Effector memory CD4-positive, alpha-beta T cell (primary cell): Measurements from ENCODE around the gene LCN12.

Experiments
- DNase-seq, 3 donors: peaks; one replicate each; pipeline ENCODE4 v3.0.0-alpha.2; 2020
- H3K27ac ChIP-seq: 2 replicates; pipeline ENCODE4 v1.7.0; 2013; ENCODE audit warnings: mild to moderate bottlenecking, low read length, moderate library complexity; ENCODE audit not compliant: insufficient read depth, poor library complexity, severe bottlenecking
- H3K27me3 ChIP-seq: replicated peaks from 2 replicates; pipeline ENCODE4 v1.7.0; 2013; ENCODE audit warnings: mild to moderate bottlenecking, low read length; ENCODE audit not compliant: insufficient read depth, control insufficient read depth, poor library complexity, severe bottlenecking
- H3K36me3 ChIP-seq: 2 replicates; pipeline ENCODE4 v1.7.0; 2013; ENCODE audit warnings: mild to moderate bottlenecking, low read length, moderate library complexity; ENCODE audit not compliant: control insufficient read depth, insufficient read depth
- H3K4me1 ChIP-seq: 2 replicates; pipeline ENCODE4 v1.7.0; 2013; ENCODE audit warnings: low read length, mild to moderate bottlenecking; ENCODE audit not compliant: control insufficient read depth, insufficient read depth, poor library complexity, severe bottlenecking
- H3K4me3 ChIP-seq: 2 replicates; pipeline ENCODE4 v1.7.0; 2013; ENCODE audit warnings: low read length, low read depth, mild to moderate bottlenecking; ENCODE audit not compliant: insufficient read depth, poor library complexity, severe bottlenecking
- H3K9me3 ChIP-seq: 2 replicates; pipeline ENCODE4 v1.7.0; 2013; ENCODE audit warnings: mild to moderate bottlenecking, low read length, moderate library complexity; ENCODE audit not compliant: control insufficient read depth

The LCN12 gene

GRCh38 chr9:136980669-136981478 lies 28.8 kb downstream of the LCN12 start:
- no peak for DNase-seq
- Histone ChIP-seq H3K27ac (no peak overlapping the region), H3K27me3 (peaks cover 17% of the 10 kb centered on the region), H3K9me3 (no peaks in the 10 kb centered on the region), H3K36me3 (no peaks in the 10 kb centered on the region), H3K4me3 (no peak overlapping the region), H3K4me1 (peaks cover 22% of the 10 kb centered on the region)

GRCh38 chr9:136981588-136982231 lies 29.6 kb downstream of the LCN12 start:
- no peak overlapping the region for H3K27ac ChIP-seq

GRCh38 chr9:136982232-136983051 lies 30.4 kb downstream of the LCN12 start, which contains the start of gene LCNL1:
Gene LCNL1, plus strand, starts transcription at chr9:136982993. Its CDS starts 594 bp downstream, at chr9:136983587.
- peaks cover 20% of the 10 kb centered on the region for H3K27me3 ChIP-seq

More at GRCh38 chr9:136981588-136982231, 29.6 kb downstream of the LCN12 start:
- H3K27me3 ChIP-seq: peaks cover 20% of the 10 kb centered on the region
- no peak for DNase-seq
- H3K9me3 ChIP-seq: no peaks in the 10 kb centered on the region
- peaks cover 15% of the 10 kb centered on the region for H3K4me1 ChIP-seq
- H3K4me3 ChIP-seq: no peak overlapping the region
- no peaks in the 10 kb centered on the region for H3K36me3 ChIP-seq

DNA sequence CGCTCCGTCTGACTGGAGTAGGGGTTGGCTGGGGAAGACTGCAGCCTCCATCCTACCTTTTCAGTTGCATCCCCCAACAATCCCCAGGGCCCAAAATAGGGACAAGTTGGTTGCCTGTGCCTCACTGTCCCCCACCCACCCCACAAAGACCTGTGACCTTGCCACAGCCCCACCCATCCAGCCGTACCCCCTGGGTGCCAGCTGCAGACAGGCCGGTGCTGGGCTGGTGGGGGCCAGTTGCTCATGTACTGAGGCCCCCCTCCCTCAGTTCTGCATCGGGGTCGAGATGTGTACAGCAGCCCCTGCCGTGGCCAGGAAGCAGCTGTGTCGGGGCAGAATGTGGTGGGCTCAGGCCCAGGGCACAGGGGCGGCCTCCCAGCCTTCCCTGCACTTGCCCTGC lies 31.1 kb downstream of the LCN12 start:
- no peak overlapping the region for H3K27ac ChIP-seq
- no peaks in the 10 kb centered on the region for H3K36me3 ChIP-seq
- no peak overlapping the region for H3K4me3 ChIP-seq
- H3K4me1 ChIP-seq: peaks cover 7% of the 10 kb centered on the region
- DNase-seq: no peak
- no peaks in the 10 kb centered on the region for H3K9me3 ChIP-seq
- H3K27me3 ChIP-seq: peaks cover 20% of the 10 kb centered on the region

More at GRCh38 chr9:136982232-136983051, 30.4 kb downstream of the LCN12 start, which contains the start of gene LCNL1:
- Histone ChIP-seq H3K4me3 (no peak within 1 kb of the TSS), H3K4me1 (peaks cover 11% of the 10 kb centered on the region), H3K36me3 (no peaks in the 10 kb centered on the region), H3K9me3 (no peaks in the 10 kb centered on the region), H3K27ac (no peak within 1 kb of the TSS)
- no peak for DNase-seq

DNA sequence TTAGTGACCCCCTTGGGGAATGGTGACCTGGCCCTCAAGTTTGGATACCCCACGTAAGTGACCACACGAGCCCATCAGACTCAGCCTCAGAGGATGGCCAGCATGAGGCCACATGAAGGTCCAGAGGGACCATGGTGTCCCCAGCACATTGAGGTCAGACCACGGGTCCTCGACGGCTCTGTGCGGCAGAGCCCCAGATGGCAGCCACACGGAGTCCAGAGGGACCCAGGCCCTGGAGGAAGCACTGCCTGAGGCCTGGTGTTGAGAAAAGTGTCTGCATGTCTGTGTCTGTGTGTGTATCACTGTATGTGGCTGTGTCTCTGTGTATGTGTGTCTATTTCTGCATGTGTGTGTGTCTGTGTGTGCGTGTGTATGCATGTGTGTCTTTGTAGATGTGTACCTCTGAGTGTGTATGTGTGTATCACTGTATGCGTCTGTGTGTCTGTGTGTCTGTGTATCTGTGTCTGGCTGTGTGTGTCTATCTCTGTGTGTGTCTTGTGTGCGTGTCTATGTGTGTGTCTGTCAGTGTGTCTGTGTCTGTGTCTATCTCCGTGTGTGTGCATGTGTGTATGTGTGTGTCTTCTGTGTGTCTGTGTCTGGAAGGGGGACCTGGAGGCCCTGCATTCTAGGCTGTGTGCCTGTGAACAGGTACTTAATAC lies 31.7 kb downstream of the LCN12 start:
- Histone ChIP-seq H3K27ac (no peak overlapping the region), H3K4me1 (peaks cover 7% of the 10 kb centered on the region), H3K27me3 (peaks cover 20% of the 10 kb centered on the region), H3K36me3 (no peaks in the 10 kb centered on the region), H3K9me3 (no peaks in the 10 kb centered on the region), H3K4me3 (no peak overlapping the region)
- no peak for DNase-seq

DNA sequence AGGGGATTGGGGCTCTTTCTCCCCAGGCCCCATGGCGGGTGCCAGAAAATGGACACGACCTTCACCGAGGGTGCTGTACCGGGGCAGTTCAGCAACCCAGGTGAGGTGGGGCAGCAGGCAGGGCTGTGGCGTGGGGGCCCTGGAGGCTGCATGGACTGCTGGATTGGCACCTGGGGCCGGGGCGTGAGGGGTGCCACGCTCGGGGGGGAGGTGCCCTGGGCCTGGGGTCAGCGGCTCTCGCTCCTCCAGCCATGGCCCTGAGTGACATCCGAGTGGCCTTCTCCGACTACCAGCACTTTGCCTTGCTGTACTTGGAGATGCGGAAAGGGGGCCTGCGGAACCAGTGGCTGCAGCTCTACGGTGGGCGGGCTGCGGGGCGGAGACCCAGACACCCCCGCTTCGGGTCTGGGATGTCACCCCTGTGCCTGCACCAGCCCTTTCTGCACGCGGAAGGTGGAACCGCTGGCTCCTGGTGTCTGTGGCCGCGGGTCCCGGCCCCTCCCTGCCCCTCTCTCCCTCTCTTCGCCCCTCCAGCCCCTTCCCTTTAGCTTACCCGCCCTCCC lies 32.5 kb downstream of the LCN12 start:
- peaks cover 20% of the 10 kb centered on the region for H3K27me3 ChIP-seq

GRCh38 chr9:136985027-136985602 lies 33.0 kb downstream of the LCN12 start:
- Histone ChIP-seq H3K4me1 (peaks cover 7% of the 10 kb centered on the region), H3K36me3 (no peaks in the 10 kb centered on the region), H3K4me3 (no peak overlapping the region), H3K27ac (no peak overlapping the region), H3K27me3 (peaks cover 20% of the 10 kb centered on the region), H3K9me3 (no peaks in the 10 kb centered on the region)
- DNase-seq: no peak

More for the DNA sequence above, 32.5 kb downstream of the LCN12 start:
- peaks cover 7% of the 10 kb centered on the region for H3K4me1 ChIP-seq
- H3K27ac ChIP-seq: no peak overlapping the region
- DNase-seq: no peak
- no peaks in the 10 kb centered on the region for H3K9me3 ChIP-seq
- no peaks in the 10 kb centered on the region for H3K36me3 ChIP-seq
- no peak overlapping the region for H3K4me3 ChIP-seq

DNA sequence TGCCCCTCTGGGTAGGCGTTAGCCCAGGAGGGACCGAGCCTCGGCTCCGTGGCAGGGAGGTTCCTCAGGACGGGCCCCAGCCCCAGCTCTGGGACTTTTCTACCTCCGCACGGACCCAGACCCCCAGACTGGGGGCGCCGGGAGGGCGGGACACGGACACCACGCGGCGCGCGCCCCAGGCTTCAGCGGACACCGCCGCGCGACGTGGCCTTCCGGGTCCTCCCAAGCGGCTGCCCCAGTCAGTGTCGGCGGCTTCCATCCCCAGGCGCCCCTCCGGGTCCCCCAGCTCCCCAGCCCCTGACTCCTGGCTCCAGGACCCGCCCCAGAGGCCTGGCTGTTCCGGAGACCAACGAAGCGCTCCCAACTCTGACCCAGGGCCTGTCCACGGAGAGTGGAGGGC lies 33.8 kb downstream of the LCN12 start:
- Histone ChIP-seq H3K4me3 (no peak overlapping the region), H3K4me1 (peaks cover 7% of the 10 kb centered on the region), H3K27me3 (peaks cover 20% of the 10 kb centered on the region)

DNA sequence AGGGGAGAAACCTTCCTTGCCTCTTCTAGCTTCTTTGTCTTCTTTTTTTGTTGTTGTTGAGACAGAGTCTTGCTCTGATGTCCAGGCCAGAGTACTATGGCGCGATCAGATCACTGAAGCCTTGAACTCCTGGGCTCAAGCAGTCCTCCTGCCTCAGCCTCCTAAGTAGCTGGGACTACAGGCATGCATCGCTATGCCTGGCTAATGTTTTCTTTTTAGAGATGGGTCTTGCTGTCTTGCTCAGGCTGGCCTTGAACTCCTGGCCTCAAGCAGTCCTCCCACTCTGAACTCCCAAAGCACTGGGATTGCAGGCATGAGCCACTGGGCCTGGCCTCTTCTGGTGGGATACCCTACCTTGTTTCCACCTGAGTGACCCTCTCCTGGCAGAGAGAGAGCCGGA lies 36.8 kb downstream of the LCN12 start:
- H3K27me3 ChIP-seq: peaks cover 20% of the 10 kb centered on the region
- no peak for DNase-seq
- no peaks in the 10 kb centered on the region for H3K9me3 ChIP-seq
- no peak overlapping the region for H3K27ac ChIP-seq
- H3K4me3 ChIP-seq: no peak overlapping the region
- peaks cover 21% of the 10 kb centered on the region for H3K4me1 ChIP-seq
- peaks cover 5% of the 10 kb centered on the region for H3K36me3 ChIP-seq

More for the DNA sequence above, 33.8 kb downstream of the LCN12 start:
- no peak for DNase-seq
- no peaks in the 10 kb centered on the region for H3K36me3 ChIP-seq
- no peaks in the 10 kb centered on the region for H3K9me3 ChIP-seq
- H3K27ac ChIP-seq: no peak overlapping the region
